SK-N-SH (cell line): ENCODE measurements around the gene SMYD1. TPM values are rescaled to one million over a fixed set of nuclear protein-coding genes. Genes with fewer than 3 reads are reported as not detected.

Experiments used
- CTCF ChIA-PET: fragments of 300-600, 350-600 bp; formaldehyde crosslinking; extraction: SDS; loops from one replicate; lab custom pipeline; 2021; lab: Yijun Ruan, JAX
- POLR2A ChIA-PET: fragments of 350-600 bp; sonication (Branson Sonifier 250); formaldehyde crosslinking; extraction: SDS; loops from one replicate; lab custom pipeline; 2020; ENCODE audit warnings: antibody characterized with exemption, inconsistent platforms; lab: Yijun Ruan, JAX
- DNase-seq: peaks from one replicate; pipeline ENCODE4 v3.0.0; 2012
- H2AFZ ChIP-seq: fragments of 200-600 bp; sonication (generic); 2 replicates; pipeline ENCODE4 v1.8.1; 2016; ENCODE audit warnings: antibody characterized with exemption, mild to moderate bottlenecking, low read depth
- H3F3A ChIP-seq: fragments of 200-600 bp; sonication (generic); replicated peaks from 2 replicates; pipeline ENCODE3; 2016; ENCODE audit warnings: antibody characterized with exemption, mild to moderate bottlenecking; ENCODE audit not compliant: insufficient read depth
- H3K27ac ChIP-seq, 2 experiments: fragments of 200-500 bp in 1 of 2; fragments of 200-600 bp in 1 of 2; sonication (Bioruptor generic) in 1 of 2; sonication (generic), shearing (Covaris generic) in 1 of 2; 2 replicates each; pipeline versions ENCODE4 v1.5.1 to v1.6.1; 2014 to 2016; ENCODE audit warnings: low read depth in 2 of 2, inconsistent platforms in 1 of 2, low read length in 1 of 2, mild to moderate bottlenecking in 1 of 2, mixed read lengths in 1 of 2
- H3K27me3 ChIP-seq: fragments of 200-600 bp; sonication (generic), shearing (Covaris generic); 2 replicates; pipeline ENCODE4 v1.6.1; 2016; ENCODE audit warnings: mixed run types; ENCODE audit not compliant: insufficient read depth
- H3K36me3 ChIP-seq, 2 experiments: fragments of 200-500 bp in 1 of 2; fragments of 200-600 bp in 1 of 2; sonication (Bioruptor generic) in 1 of 2; sonication (generic) in 1 of 2; replicated peaks in 1 of 2; 2 replicates each; pipeline versions ENCODE3 to v1.5.1; 2014 to 2016; ENCODE audit warnings: low read length in 1 of 2, mild to moderate bottlenecking in 1 of 2; ENCODE audit not compliant: insufficient read depth in 2 of 2, control insufficient read depth in 1 of 2
- H3K4me1 ChIP-seq, 2 experiments: fragments of 200-500 bp in 1 of 2; fragments of 200-600 bp in 1 of 2; sonication (Bioruptor generic) in 1 of 2; sonication (generic), shearing (Covaris generic) in 1 of 2; 2 replicates each; pipeline versions ENCODE4 v1.5.1 to v1.6.1; 2014 to 2016; ENCODE audit warnings: low read depth in 1 of 2, low read length in 1 of 2, mixed run types in 1 of 2; ENCODE audit not compliant: insufficient read depth in 2 of 2, control insufficient read depth in 1 of 2
- H3K4me2 ChIP-seq: fragments of 200-600 bp; sonication (generic), shearing (Covaris generic); 2 replicates; pipeline ENCODE4 v1.6.1; 2017; ENCODE audit warnings: mixed run types
- H3K4me3 ChIP-seq, 2 experiments: fragments of 200-500 bp in 1 of 2; fragments of 200-600 bp in 1 of 2; sonication (Bioruptor generic) in 1 of 2; sonication (generic), shearing (Covaris generic) in 1 of 2; 2 replicates each; pipeline versions ENCODE4 v1.5.1 to v1.8.1; 2014 to 2016; ENCODE audit warnings: low read depth in 2 of 2, inconsistent platforms in 1 of 2, low read length in 1 of 2, mild to moderate bottlenecking in 1 of 2, mixed read lengths in 1 of 2, moderate library complexity in 1 of 2
- H3K79me2 ChIP-seq: fragments of 200-600 bp; sonication (generic); 2 replicates; pipeline ENCODE4 v1.8.1; 2017; ENCODE audit warnings: mild to moderate bottlenecking; ENCODE audit not compliant: insufficient read depth
- H3K9ac ChIP-seq: fragments of 200-600 bp; sonication (generic); 2 replicates; pipeline ENCODE4 v1.6.1; 2017; ENCODE audit warnings: mixed run types
- H3K9me2 ChIP-seq: fragments of 200-600 bp; sonication (generic); 2 replicates; pipeline ENCODE4 v1.6.1; 2017; ENCODE audit warnings: mixed run types
- H3K9me3 ChIP-seq: fragments of 200-600 bp; sonication (generic); 2 replicates; pipeline ENCODE4 v1.6.1; 2017; ENCODE audit warnings: mixed run types, mild to moderate bottlenecking, moderate library complexity
- H4K20me1 ChIP-seq: fragments of 200-600 bp; sonication (generic); 2 replicates; pipeline ENCODE4 v1.6.1; 2017; ENCODE audit warnings: mild to moderate bottlenecking, mixed run types; ENCODE audit not compliant: insufficient read depth
- CHD2 ChIP-seq: fragments of 150-350 bp; IDR thresholded peaks from 2 replicates; pipeline ENCODE4 v1.6.1; 2018; ENCODE audit warnings: low read length; ENCODE audit not compliant: partially characterized antibody
- EP300 ChIP-seq, 2 experiments: IDR thresholded peaks; 2 replicates each; pipeline versions ENCODE4 v1.4.0 to v1.6.1; 2012; ENCODE audit warnings: borderline replicate concordance in 1 of 2, low read depth in 1 of 2, low read length in 1 of 2
- FOXJ3 ChIP-seq: sonication (generic); formaldehyde crosslinking; IDR thresholded peaks from 2 replicates; pipeline ENCODE4 v1.5.1; 2020; ENCODE audit warnings: mild to moderate bottlenecking, missing genetic modification reagents
- JUND ChIP-seq: IDR thresholded peaks from 2 replicates; pipeline ENCODE4 v1.4.0; 2012
- MAX ChIP-seq: IDR thresholded peaks from 2 replicates; pipeline ENCODE4 v1.4.0; 2012; ENCODE audit warnings: low read depth
- MEF2A ChIP-seq: IDR thresholded peaks from 2 replicates; pipeline ENCODE4 v1.4.0; 2012; ENCODE audit warnings: low read depth, borderline replicate concordance
- MXI1 ChIP-seq: IDR thresholded peaks from 2 replicates; pipeline ENCODE4 v1.6.1; 2012; ENCODE audit warnings: mild to moderate bottlenecking, low read depth, low read length, improper control_type of control experiment
- NFIC ChIP-seq: IDR thresholded peaks from 2 replicates; pipeline ENCODE4 v1.4.0; 2012; ENCODE audit warnings: borderline replicate concordance
- PBX3 ChIP-seq: IDR thresholded peaks from 2 replicates; pipeline ENCODE4; 2012
- RCOR1 ChIP-seq: fragments of 150-350 bp; IDR thresholded peaks from 2 replicates; pipeline ENCODE4 v1.6.1; 2017; ENCODE audit warnings: antibody characterized with exemption, low read length
- RXRA ChIP-seq: IDR thresholded peaks from 2 replicates; pipeline ENCODE4 v1.4.0; 2012; ENCODE audit warnings: low read depth, mild to moderate bottlenecking, borderline replicate concordance
- SMC3 ChIP-seq: IDR thresholded peaks from 2 replicates; pipeline ENCODE4 v1.6.1; 2012; ENCODE audit warnings: low read depth, low read length, improper control_type of control experiment
- TAF1 ChIP-seq: IDR thresholded peaks from 2 replicates; pipeline ENCODE4 v1.6.1; 2012; ENCODE audit warnings: low read depth, mild to moderate bottlenecking, low read length, moderate library complexity, borderline replicate concordance
- TEAD4 ChIP-seq: IDR thresholded peaks from 2 replicates; pipeline ENCODE4 v1.4.0; 2012; ENCODE audit warnings: mild to moderate bottlenecking, borderline replicate concordance; ENCODE audit not compliant: insufficient read depth
- USF1 ChIP-seq: IDR thresholded peaks from 2 replicates; pipeline ENCODE4 v1.4.0; 2012; ENCODE audit warnings: low read depth, borderline replicate concordance
- USF2 ChIP-seq: fragments of 150-350 bp; IDR thresholded peaks from 2 replicates; pipeline ENCODE4 v1.6.1; 2017; ENCODE audit warnings: antibody characterized with exemption, low read length, low read depth, borderline replicate concordance
- ZBTB33 ChIP-seq: IDR thresholded peaks from 2 replicates; pipeline ENCODE4 v1.4.0; 2012; ENCODE audit warnings: low read depth, borderline replicate concordance
- WGBS: methylation state at CpG from one replicate; pipeline ENCODE4 v1.1.6; 2017; ENCODE audit warnings: low lambda C conversion rate; 5-methylcytosine and 5-hydroxymethylcytosine counted together
- polyA plus RNA-seq, 3 experiments: library from polyadenylated mRNA; depleted of rRNA; stranded (reverse); fragments of >200 nt; gene quantifications; 2 replicates each; pipeline ENCODE4 v1.2.3, GENCODE V29; 2012

Gene SMYD1
- polyA plus RNA-seq, 1 of the 3 experiments (the other 2 are of a cell fraction) = not detected

- H3K79me2 ChIP-seq = no peaks in the 10 kb centered on the region
- ChIA-PET POLR2A (no interaction called here), CTCF (no interaction called here)
- no peak within 1 kb of the TSS for H3K27ac ChIP-seq
- WGBS = 62% methylated on average over 12 of the region's 12 CpGs
- no peak within 1 kb of the TSS for H3K4me3 ChIP-seq
- H3K36me3 ChIP-seq = no peaks in the 10 kb centered on the region
- H3K9me3 ChIP-seq = no peaks in the 10 kb centered on the region
- no peak for DNase-seq
- H2AFZ ChIP-seq = no peak within 1 kb of the TSS
- H3K27me3 ChIP-seq = no peaks in the 10 kb centered on the region
- no peak within 1 kb of the TSS for H3K9ac ChIP-seq
- H3K9me2 ChIP-seq = no peaks in the 10 kb centered on the region
- H4K20me1 ChIP-seq = no peaks in the 10 kb centered on the region
- no peak within 1 kb of the TSS for H3K4me2 ChIP-seq
- no peaks in the 10 kb centered on the region for H3K4me1 ChIP-seq
- no peaks in the 10 kb centered on the region for H3F3A ChIP-seq
- TF ChIP-seq ZBTB33 (no peak), MEF2A (no peak)
- TF ChIP-seq, all 33 proteins: peak for 0
Measured at GRCh38 chr2:88127888-88128653, 60.4 kb downstream of the SMYD1 start, which contains the start of gene FABP1. TSS of gene FABP1 (minus strand) at chr2:88128062. CDS start at chr2:88128017, 45 bp downstream.

- Histone ChIP-seq H4K20me1 (no peaks in the 10 kb centered on the region), H3K9me2 (no peaks in the 10 kb centered on the region), H3K9ac (no peak overlapping the region), H3K4me2 (no peak overlapping the region), H2AFZ (no peak overlapping the region), H3K4me3 (no peak overlapping the region), H3K4me1 (no peaks in the 10 kb centered on the region), H3F3A (no peaks in the 10 kb centered on the region), H3K27me3 (no peaks in the 10 kb centered on the region), H3K27ac (no peak overlapping the region), H3K79me2 (no peaks in the 10 kb centered on the region), H3K9me3 (no peaks in the 10 kb centered on the region), H3K36me3 (no peaks in the 10 kb centered on the region)
- TF ChIP-seq SMC3 (no peak), JUND (no peak), NFIC (no peak), TEAD4 (no peak), CHD2 (no peak), MAX (no peak), EP300 (IDR thresholded peaks at IDR 0.05; ENCODE audit: borderline replicate concordance in 1 of 2, low read depth in 1 of 2, low read length in 1 of 2) (no peak), USF2 (no peak), MXI1 (no peak), RXRA (no peak), MEF2A (no peak), RCOR1 (no peak), USF1 (no peak), PBX3 (no peak), TAF1 (no peak), FOXJ3 (CRISPR knock-in tag) (no peak)
- WGBS = 39% methylated on average over 7 of the region's 7 CpGs
- no peak for DNase-seq
- ChIA-PET CTCF (no interaction called here), POLR2A (no interaction called here)
Measured at GRCh38 chr2:88128654-88129312, 61.2 kb downstream of the SMYD1 start.
